ENCODE results near the gene INS.
"Not testable (repeated sequence)": the region's sequence is repeated elsewhere in the genome, so short reads cannot be mapped to it uniquely, and the experiment has no call there.

INS gene

DNA sequence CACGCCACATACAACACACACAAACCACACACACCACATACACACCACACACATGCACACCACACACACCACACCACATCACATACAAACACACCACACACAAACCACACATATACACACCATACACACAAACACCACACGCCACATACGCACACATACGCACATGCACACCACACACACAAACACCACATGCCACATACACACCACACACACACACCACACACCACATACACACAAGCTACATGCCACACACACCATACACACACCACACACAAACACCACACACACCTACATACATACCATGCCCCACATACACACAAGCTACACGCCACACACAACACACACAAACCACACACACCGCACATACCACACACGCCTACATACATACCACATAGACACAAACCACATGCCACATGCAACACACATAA is 26.3 kb upstream of the INS start:
- H3K9me3 ChIP-seq (ENCODE audit: control insufficient read depth in 1 of 2, low read length in 2 of 2): no peaks in the 10 kb centered on the region
- no peak overlapping the region for H3K4me3 ChIP-seq (ENCODE audit: low read depth in 1 of 2, low read length in 2 of 2)
- no peaks in the 10 kb centered on the region for H3K36me3 ChIP-seq (ENCODE audit: control insufficient read depth in 1 of 2, insufficient read depth in 2 of 2, low read length in 2 of 2)
- no peak overlapping the region for H3K27ac ChIP-seq (ENCODE audit: low read length)
- peaks cover 4% of the 10 kb centered on the region for H3K27me3 ChIP-seq (ENCODE audit: low read depth, low read length)
- H3K4me1 ChIP-seq (ENCODE audit: control insufficient read depth in 1 of 2, insufficient read depth in 2 of 2, low read length in 2 of 2): no peaks in the 10 kb centered on the region

DNA sequence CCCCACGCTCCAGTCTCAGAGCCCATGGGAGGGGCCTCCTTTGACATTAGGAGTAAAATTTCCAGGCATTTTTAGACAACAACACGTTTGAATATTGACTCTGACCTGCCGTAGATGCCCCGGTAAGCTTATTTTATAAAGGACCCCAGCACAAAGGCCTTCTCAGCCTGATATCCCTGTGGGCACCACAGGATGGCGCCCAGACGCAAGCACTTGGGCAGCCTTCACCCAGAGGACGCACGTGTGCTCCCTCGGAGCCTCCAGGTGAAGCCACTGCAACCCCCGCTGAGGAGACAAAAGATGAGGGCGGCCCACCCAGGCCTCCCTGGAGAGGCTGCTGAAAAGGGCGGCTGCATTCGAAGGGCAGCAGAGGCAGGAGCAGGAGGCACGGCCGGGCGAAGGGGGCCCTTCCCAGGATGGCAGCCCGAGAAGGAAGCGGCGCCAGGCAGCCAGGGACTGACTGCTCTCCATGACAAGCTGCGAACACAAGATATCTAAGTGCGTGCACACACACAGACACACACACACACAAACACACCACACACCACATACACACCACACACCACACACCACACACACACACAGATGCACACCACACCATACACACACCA is 25.8 kb upstream of the INS start:
- Histone ChIP-seq H3K4me3 (ENCODE audit: low read depth in 1 of 2, low read length in 2 of 2) (no peak overlapping the region), H3K36me3 (ENCODE audit: control insufficient read depth in 1 of 2, insufficient read depth in 2 of 2, low read length in 2 of 2) (no peaks in the 10 kb centered on the region), H3K4me1 (ENCODE audit: control insufficient read depth in 1 of 2, insufficient read depth in 2 of 2, low read length in 2 of 2) (no peaks in the 10 kb centered on the region), H3K9me3 (ENCODE audit: control insufficient read depth in 1 of 2, low read length in 2 of 2) (no peaks in the 10 kb centered on the region), H3K27ac (ENCODE audit: low read length) (no peak overlapping the region), H3K27me3 (ENCODE audit: low read depth, low read length) (peaks cover 4% of the 10 kb centered on the region)

DNA sequence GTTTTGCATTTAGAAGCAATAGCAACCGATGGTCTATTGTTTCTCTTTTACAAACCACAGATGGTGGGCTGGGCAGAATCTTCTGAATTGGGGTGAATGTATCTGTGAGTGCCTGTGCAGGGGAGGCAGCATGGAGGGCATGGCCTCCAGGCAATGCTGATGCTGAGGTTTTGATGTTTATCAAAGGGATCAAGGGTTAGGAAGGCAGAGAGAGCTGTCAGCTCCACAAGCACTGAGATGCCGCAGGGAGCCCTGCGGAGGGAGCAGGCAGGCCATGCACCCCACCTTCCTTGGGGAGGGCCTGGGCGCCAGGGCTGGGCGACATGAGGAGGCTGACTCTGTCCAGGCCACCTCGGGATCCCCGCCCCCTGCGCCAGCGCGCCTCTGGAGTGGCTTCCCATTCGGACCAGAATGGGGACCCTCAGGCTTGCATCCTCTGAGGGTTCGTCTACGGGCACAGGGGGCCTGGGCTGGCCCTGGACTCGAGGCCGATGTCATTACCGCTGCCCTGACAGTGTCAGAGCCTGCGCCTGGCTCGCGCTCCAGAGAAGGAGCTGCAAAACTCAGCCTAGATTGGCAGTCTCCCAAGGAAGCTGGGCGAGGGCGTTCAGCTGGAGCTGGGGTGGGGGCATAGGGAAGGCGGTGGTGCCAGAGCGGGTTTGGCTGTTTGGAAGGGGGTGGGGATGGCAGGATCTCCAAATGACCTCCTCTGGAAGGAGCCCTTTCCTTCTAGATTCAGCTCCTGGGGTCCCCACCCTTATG is 24.5 kb upstream of the INS start:
- Histone ChIP-seq H3K27me3 (ENCODE audit: low read depth, low read length) (peaks cover 3% of the 10 kb centered on the region), H3K4me1 (ENCODE audit: control insufficient read depth in 1 of 2, insufficient read depth in 2 of 2, low read length in 2 of 2) (no peaks in the 10 kb centered on the region), H3K36me3 (ENCODE audit: control insufficient read depth in 1 of 2, insufficient read depth in 2 of 2, low read length in 2 of 2) (no peaks in the 10 kb centered on the region), H3K9me3 (ENCODE audit: control insufficient read depth in 1 of 2, low read length in 2 of 2) (no peaks in the 10 kb centered on the region), H3K4me3 (ENCODE audit: low read depth in 1 of 2, low read length in 2 of 2) (no peak overlapping the region), H3K27ac (ENCODE audit: low read length) (no peak overlapping the region)

DNA sequence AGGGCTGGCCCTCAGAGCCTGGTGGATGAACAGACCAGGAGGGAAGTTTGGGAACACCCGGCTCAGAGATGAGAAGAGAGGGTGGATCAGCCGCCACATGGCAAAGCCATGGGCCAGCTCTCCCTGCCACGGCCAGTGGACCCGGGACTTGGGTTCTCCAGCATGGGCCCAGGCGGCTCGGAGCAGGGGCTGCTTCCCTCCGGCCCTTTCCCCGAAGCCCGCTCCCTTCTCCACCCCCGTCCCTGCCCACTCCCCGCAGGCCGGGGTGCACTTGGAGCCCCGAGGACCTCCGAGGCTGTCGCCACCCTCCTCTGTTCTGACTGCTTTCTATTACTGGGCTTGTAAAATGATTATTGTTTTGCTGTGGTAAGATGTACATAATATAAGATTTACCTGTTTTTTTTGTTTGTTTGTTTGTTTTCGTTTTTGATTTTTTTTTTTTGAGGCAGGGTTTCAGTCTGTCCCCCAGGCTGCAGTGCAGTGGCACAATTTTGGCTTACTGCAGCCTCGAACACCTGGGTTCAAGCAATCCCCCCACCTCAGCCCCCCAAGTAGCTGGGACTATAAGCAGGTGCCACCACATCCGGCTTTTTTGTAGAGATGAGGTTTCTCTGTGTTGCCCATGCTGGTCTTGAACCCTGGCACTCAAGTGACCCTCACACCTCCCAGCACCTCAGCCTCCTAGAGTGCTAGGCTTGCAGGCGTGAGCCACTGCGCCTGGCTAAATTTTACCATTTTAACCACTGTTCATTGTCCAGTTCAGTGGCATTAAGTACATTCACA is 21.9 kb upstream of the INS start:
- Histone ChIP-seq H3K27me3 (ENCODE audit: low read depth, low read length) (no peaks in the 10 kb centered on the region), H3K4me1 (ENCODE audit: control insufficient read depth in 1 of 2, insufficient read depth in 2 of 2, low read length in 2 of 2) (no peaks in the 10 kb centered on the region), H3K36me3 (ENCODE audit: control insufficient read depth in 1 of 2, insufficient read depth in 2 of 2, low read length in 2 of 2) (no peaks in the 10 kb centered on the region), H3K9me3 (ENCODE audit: control insufficient read depth in 1 of 2, low read length in 2 of 2) (no peaks in the 10 kb centered on the region), H3K4me3 (ENCODE audit: low read depth in 1 of 2, low read length in 2 of 2) (no peak overlapping the region), H3K27ac (ENCODE audit: low read length) (no peak overlapping the region)

DNA sequence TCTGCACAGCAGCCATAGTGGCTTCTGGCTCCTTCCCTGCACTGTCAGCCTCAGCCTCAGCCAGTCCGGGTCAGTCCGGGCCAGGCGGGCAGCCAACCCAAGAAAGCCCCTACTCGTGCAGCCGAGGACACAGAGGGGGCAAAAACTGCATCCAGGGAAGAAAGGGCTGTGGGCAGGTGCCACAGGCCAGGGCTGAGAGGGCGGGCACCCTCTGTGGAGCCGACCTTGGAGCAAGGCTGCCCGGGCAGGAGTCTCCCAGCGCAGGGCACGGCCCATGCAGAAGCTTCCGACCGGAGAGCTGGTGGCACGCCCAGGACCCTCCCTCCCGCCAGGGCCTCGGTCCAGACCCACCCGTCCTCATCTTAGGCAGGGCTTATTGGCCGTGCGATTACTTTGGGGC is 21.1 kb upstream of the INS start:
- Histone ChIP-seq H3K36me3 (ENCODE audit: control insufficient read depth in 1 of 2, insufficient read depth in 2 of 2, low read length in 2 of 2) (no peaks in the 10 kb centered on the region), H3K27me3 (ENCODE audit: low read depth, low read length) (no peaks in the 10 kb centered on the region), H3K4me1 (ENCODE audit: control insufficient read depth in 1 of 2, insufficient read depth in 2 of 2, low read length in 2 of 2) (no peaks in the 10 kb centered on the region), H3K4me3 (ENCODE audit: low read depth in 1 of 2, low read length in 2 of 2) (no peak overlapping the region), H3K9me3 (ENCODE audit: control insufficient read depth in 1 of 2, low read length in 2 of 2) (no peaks in the 10 kb centered on the region), H3K27ac (ENCODE audit: low read length) (no peak overlapping the region)

DNA sequence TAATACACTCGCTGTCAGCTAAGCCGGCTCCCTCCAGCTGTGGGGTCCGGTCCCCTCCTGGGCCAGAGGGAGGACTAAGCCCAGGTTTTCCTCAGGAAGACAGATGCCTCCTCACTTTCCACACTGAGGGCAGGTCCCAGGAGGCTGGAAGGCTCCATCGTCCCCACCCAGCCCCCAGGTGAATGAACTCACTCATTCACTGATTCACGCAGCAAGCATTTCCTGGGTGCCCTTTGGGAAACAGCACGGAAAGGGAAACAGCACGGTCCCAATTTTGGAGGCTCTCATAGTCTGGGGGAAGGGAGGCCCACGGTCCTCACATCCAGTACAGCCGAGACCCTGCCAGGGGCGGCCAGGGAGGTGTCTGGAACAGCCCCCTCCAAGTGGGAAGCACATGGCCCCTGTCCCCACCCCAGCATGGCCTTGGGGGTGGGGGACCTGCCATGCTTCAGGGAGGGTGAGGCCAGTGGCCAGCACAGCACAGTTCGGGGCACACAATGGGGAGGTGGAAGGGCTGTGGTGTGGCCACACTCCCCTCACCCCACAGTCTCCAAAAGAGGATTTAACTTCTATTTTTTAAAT is 19.9 kb upstream of the INS start:
- Histone ChIP-seq H3K4me3 (ENCODE audit: low read depth in 1 of 2, low read length in 2 of 2) (no peak overlapping the region), H3K9me3 (ENCODE audit: control insufficient read depth in 1 of 2, low read length in 2 of 2) (no peaks in the 10 kb centered on the region), H3K27ac (ENCODE audit: low read length) (no peak overlapping the region), H3K27me3 (ENCODE audit: low read depth, low read length) (no peaks in the 10 kb centered on the region), H3K4me1 (ENCODE audit: control insufficient read depth in 1 of 2, insufficient read depth in 2 of 2, low read length in 2 of 2) (no peaks in the 10 kb centered on the region), H3K36me3 (ENCODE audit: control insufficient read depth in 1 of 2, insufficient read depth in 2 of 2, low read length in 2 of 2) (no peaks in the 10 kb centered on the region)

DNA sequence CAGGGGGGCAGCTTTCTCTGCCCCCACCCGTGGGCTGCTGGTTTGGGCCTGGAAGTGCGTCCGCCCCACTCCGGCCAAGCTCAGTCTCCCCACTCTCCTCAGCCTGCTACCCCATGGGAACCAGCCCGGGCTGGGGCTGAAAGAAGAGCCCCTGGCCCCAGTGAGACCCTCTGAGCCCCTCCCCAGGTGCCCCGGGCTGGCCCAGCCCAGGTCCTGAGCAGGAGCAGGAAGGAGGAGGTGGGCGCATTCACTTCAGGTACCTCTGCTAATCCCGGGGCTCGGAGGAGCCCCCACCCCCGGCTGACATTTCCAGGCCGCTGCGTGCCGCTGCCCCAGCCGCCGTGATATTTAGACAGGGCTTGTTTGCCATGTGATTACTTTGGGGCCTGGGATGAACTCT is 19.3 kb upstream of the INS start:
- H3K4me1 ChIP-seq (ENCODE audit: control insufficient read depth in 1 of 2, insufficient read depth in 2 of 2, low read length in 2 of 2): no peaks in the 10 kb centered on the region
- no peaks in the 10 kb centered on the region for H3K27me3 ChIP-seq (ENCODE audit: low read depth, low read length)
- no peak overlapping the region for H3K27ac ChIP-seq (ENCODE audit: low read length)

DNA sequence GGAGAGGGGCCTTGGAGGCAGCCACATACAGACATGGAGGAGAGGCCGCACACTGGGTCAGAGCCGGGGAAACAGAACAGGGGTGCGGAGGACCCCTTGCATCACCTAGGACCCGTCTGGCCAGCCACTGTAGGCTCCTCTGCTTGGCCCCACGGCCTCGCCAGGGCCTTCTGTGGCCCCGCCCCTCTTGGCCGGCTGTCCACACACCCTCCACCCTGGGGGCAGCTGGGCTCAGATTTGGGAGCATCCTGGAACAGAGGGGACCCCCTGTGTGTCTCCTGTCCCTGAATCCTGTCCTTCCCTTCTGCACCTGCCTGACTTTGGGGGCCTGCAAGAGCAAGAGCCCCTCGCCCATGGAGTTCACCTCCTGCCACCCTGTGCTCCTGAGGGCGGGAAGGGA is 18.5 kb upstream of the INS start:
- H3K36me3 ChIP-seq (ENCODE audit: control insufficient read depth in 1 of 2, insufficient read depth in 2 of 2, low read length in 2 of 2): no peaks in the 10 kb centered on the region
- H3K27me3 ChIP-seq (ENCODE audit: low read depth, low read length): no peaks in the 10 kb centered on the region
- no peak overlapping the region for H3K27ac ChIP-seq (ENCODE audit: low read length)
- no peaks in the 10 kb centered on the region for H3K9me3 ChIP-seq (ENCODE audit: control insufficient read depth in 1 of 2, low read length in 2 of 2)
- no peaks in the 10 kb centered on the region for H3K4me1 ChIP-seq (ENCODE audit: control insufficient read depth in 1 of 2, insufficient read depth in 2 of 2, low read length in 2 of 2)
- H3K4me3 ChIP-seq (ENCODE audit: low read depth in 1 of 2, low read length in 2 of 2): no peak overlapping the region

More for the DNA sequence above, 19.3 kb upstream of the INS start:
- no peak overlapping the region for H3K4me3 ChIP-seq (ENCODE audit: low read depth in 1 of 2, low read length in 2 of 2)
- no peaks in the 10 kb centered on the region for H3K36me3 ChIP-seq (ENCODE audit: control insufficient read depth in 1 of 2, insufficient read depth in 2 of 2, low read length in 2 of 2)
- no peaks in the 10 kb centered on the region for H3K9me3 ChIP-seq (ENCODE audit: control insufficient read depth in 1 of 2, low read length in 2 of 2)

DNA sequence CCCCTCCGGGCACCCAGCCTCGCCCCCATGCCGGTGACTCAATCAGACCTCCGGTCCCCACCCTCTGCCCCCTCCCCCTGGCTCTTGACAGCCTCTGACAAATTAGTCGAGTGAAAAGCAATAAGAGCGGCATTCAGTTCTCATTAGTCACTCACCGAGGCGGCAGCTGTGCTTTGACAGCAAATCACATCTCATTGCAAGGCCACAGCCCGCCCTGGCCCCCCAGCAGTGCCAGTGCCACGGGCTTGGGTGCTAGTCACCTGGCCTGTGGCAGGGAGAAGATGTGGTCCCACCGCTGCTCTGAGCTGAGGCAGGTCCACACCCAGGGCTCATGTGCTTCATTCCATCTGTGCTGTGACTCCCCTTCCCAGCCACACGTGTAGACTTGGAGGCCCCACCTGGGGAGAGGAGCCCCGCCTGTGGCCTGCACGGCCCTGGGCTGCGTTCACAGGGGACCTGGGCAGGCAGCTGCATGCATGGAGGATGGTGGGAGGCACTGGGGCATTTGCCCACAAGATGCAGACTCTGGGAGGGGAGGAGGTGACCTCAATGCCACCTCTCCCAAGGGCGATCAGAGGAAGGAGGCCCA is 18.0 kb upstream of the INS start:
- Histone ChIP-seq H3K27ac (ENCODE audit: low read length) (no peak overlapping the region), H3K27me3 (ENCODE audit: low read depth, low read length) (no peaks in the 10 kb centered on the region)

DNA sequence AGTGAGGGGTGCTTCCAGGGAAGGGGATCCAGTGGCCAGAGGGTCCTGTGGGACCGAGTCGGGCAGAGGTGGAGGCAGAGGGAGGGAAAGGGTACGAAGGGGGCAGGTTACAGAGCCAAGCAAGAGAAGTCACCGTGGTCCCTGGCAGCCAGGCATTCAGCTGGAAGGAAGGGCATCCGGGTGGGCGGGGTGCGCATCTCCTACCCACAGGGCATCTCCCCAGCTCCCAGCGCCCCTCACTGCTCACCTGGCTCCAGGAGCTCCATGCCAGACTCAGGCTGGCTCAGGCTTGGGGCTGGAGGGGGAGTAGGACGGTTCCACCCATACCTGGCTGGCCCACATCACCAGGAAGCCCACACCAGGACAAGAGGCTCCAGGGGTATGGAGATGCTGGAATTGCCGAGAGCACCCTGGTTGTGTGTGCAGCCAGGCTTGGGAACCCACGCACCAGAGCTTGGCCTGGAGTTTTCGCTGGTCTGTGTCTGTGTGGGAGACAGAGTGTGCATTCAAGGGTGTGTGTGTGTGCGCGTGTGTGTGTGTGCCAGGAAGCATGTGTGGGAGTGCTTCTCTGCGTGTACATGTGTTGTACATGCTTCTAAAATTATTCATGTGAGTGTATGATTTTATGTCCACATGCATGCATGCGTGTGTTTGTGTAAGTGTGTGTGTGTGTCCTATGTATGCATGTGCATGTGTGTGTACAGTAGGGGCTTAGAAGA is 17.2 kb upstream of the INS start:
- H3K36me3 ChIP-seq (ENCODE audit: control insufficient read depth in 1 of 2, insufficient read depth in 2 of 2, low read length in 2 of 2); H3K4me1 ChIP-seq (ENCODE audit: control insufficient read depth in 1 of 2, insufficient read depth in 2 of 2, low read length in 2 of 2); H3K9me3 ChIP-seq (ENCODE audit: control insufficient read depth in 1 of 2, low read length in 2 of 2); H3K27ac ChIP-seq (ENCODE audit: low read length); H3K27me3 ChIP-seq (ENCODE audit: low read depth, low read length); H3K4me3 ChIP-seq (ENCODE audit: low read depth in 1 of 2, low read length in 2 of 2): not testable (repeated sequence)

More for the DNA sequence above, 18.0 kb upstream of the INS start:
- H3K9me3 ChIP-seq (ENCODE audit: control insufficient read depth in 1 of 2, low read length in 2 of 2): no peaks in the 10 kb centered on the region
- H3K36me3 ChIP-seq (ENCODE audit: control insufficient read depth in 1 of 2, insufficient read depth in 2 of 2, low read length in 2 of 2): no peaks in the 10 kb centered on the region
- no peaks in the 10 kb centered on the region for H3K4me1 ChIP-seq (ENCODE audit: control insufficient read depth in 1 of 2, insufficient read depth in 2 of 2, low read length in 2 of 2)
- no peak overlapping the region for H3K4me3 ChIP-seq (ENCODE audit: low read depth in 1 of 2, low read length in 2 of 2)
